GM12872 (cell line): ENCODE data around the gene NR2C2.

Experiments used
- TF ChIP-seq, protein P1 (sequence below): IDR thresholded peaks from 3 replicates; pipeline ENCODE4 v1.5.1; 2011; ENCODE audit warnings: low read depth, mild to moderate bottlenecking, low read length, moderate library complexity; ENCODE audit not compliant: insufficient read depth

Gene NR2C2

DNA sequence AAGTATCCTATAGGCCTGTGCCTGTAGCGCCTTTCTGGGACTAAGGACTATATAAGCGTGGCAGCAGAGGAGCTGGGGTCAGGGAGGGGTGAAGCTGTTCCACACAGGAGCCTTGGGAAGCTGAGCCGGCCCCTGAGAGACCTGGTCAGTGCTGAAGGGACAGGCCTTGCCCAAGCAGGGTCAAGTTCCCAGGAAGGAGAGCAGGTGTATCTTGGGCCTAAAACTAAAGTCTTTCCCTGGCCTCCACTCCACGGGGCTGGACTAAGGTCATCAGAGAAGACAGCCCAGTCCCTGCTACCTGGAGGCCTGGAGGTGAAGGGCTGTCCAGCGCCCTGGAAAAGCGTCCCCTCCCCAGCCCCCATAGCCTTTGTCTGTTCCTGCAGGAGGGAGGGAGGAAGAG lies 23.9 kb upstream of the NR2C2 start:
- TF ChIP-seq, protein P1, sequence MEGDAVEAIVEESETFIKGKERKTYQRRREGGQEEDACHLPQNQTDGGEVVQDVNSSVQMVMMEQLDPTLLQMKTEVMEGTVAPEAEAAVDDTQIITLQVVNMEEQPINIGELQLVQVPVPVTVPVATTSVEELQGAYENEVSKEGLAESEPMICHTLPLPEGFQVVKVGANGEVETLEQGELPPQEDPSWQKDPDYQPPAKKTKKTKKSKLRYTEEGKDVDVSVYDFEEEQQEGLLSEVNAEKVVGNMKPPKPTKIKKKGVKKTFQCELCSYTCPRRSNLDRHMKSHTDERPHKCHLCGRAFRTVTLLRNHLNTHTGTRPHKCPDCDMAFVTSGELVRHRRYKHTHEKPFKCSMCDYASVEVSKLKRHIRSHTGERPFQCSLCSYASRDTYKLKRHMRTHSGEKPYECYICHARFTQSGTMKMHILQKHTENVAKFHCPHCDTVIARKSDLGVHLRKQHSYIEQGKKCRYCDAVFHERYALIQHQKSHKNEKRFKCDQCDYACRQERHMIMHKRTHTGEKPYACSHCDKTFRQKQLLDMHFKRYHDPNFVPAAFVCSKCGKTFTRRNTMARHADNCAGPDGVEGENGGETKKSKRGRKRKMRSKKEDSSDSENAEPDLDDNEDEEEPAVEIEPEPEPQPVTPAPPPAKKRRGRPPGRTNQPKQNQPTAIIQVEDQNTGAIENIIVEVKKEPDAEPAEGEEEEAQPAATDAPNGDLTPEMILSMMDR: no peak

DNA sequence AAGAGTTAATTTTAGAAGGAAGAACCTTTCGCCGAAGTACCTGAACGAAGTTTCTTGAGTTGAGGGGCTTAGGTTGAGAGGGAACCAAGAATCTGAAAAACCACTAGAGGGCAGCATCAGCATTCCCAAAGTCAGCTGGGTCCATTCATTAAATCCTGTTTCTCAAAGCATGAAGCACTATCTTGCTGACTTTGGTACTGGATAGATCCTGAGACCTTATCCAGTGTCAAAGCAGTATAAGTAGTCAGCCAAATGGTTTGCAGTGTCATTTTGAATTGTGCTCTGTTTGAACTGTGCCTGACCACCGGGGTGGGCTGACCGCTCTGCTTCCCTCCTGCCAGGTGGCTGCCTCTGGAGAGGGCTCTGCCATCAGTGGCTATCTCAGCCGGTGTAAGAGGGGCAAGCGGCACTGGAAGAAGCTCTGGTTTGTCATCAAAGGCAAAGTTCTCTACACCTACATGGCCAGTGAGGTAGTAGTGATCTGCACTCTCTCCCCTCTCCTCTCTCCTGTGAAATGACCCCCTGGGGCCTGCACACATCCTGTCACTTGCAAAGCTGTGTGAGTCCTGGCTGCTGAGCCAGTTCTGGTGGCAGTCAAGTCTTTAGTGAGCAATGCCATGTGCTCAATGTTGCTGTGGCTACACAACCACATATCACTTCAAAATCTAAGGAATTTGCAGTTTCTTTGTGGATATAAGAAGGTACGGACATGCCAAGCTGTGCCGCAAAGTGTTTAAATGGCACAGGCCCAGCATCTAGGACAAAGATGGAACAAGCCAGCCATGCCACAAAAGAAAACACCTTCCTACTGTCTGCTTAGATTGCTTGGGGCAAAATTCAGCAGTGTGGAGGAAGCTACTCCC lies 21.4 kb upstream of the NR2C2 start:
- TF ChIP-seq, protein P1: peak; percentile 84

DNA sequence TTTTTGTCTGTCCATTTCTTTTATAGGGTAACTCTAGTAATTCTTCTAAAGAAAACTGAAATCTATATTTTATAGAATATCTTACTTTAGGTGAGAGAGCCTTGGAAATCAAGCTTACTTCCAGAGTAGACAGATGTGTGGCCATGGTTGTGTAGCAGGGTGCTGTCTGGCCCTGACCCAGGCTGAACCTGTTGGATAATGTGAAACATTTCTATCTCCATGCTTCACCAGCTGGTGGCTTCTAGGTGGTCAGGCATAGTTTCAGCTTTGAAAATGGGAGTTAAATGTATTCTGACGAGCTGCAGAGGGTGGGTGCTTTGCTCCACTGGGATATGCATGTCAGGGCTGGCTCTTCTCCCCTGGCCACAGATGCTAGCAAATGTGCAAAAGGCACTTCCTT lies 20.8 kb upstream of the NR2C2 start:
- TF ChIP-seq, protein P1: no peak

DNA sequence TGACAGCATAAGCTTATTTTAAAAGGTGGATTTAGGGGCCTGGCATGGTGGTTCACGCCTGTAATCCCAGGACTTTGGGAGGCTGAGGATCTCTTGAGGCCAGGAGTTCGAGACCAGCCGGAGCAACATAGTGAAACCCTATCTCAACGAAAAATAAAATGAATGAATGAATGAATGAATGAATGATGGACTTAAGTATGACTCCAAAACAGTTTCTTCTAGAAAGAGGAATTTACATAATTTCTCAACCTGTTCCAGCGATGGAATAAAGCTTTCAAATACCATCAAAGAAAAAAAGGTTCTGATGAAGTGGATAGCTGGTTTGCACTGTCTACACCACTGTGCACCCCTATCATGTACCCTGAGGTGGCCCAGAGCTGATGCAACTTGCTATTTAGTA lies 20.1 kb upstream of the NR2C2 start:
- TF ChIP-seq, protein P1: no peak

DNA sequence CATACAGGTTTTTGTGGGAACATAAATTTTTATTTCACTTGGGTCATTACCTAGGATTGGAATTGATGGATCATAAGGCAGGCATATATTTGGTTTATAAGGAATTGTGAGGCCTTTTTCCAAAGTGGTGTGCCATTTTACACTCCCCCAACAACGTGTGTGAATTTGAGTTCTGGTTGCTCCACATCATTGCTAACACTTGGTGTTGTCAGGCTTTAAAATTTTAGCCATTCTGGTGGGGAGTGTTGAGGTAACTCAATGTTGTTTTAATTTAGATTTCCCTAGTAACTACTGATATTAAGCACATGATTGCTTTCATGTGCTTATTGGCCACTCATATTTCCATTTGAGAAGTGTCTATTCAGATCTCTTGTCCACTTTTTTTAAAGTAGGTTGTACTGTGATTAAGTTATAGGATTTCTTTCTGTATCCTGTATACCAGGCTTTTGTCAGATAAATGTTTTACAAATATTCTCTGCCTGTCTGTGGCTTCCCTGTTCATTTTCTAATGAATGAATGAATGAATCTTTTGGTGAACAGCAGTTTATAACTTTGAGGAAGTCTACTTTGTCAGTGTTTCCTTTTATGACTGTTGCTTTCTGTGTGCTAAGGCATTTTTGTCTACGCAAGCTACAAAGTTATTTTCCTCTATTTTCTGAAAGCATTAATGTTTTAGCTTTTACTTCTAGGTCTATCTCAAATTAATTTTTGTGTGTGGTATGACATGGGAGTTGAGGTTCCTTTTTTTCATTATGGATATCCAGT lies 17.9 kb upstream of the NR2C2 start:
- TF ChIP-seq, protein P1: no peak

DNA sequence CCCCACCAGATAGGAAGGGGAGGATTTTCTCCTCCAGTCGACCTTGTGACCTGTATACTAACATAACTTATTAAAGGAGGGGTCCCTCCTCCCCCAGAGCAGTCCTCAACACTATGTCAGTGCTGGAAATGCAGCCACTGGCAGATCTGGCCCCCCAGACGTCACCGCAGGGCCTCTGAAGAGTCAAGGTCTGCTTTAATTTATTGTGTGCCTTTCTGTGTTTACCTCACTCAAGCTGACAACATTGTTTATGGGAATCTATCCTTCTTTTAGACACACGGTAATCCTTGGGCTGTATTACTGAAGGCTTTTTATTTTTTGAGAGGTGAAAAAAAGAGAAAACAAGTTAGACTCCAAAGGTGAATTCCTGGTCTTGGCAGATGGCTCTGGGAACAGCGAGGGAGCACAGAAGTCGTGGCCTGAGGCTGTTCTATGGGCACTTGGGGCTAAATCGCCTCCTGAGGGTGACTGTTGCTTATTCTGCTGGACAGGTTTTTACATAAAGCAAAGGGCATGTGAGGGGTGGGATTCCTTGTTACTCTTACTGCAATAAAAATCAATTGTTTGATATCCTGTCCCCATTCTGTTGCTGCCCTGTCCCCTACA lies 13.5 kb upstream of the NR2C2 start:
- TF ChIP-seq, protein P1: no peak

DNA sequence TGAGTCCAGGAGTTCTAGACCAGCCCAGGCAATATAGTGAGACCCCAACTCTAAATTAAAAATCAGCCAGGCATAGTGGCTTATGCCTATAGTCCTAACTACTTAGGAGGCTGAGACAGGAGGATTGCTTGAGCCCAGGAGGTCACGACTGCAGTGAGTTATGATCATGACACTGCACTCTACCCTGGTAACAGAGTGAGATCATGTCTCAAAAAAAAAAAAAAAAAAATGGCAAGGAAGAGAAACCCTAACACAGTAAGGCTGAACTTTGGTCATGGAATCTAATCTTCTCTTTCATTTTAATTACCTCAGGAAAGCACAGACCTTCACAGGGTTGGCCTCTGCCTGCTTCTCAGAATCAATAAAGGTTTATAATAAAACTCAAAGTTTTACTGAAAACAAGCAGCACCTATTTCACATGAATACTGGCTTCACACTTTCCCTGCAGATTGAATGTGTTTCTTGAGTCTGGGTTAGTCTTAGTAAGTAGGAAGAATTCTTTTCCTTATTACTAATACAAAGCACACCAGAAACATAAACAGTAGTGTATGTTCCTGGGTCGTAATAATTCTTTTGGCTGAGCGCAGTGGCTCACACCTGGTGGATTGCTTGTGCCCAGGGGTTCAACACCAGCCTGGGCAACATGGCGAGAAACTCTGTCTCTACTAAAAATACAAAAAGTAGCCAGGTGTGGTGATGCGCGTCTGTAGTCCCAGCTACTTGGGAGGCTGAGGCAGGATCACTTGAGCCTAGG lies 11.6 kb upstream of the NR2C2 start:
- TF ChIP-seq, protein P1: no peak
